GM23248 (cell line): Measurements from ENCODE around the gene NCAM2. TPM values are rescaled to one million over a fixed set of nuclear protein-coding genes. Genes with fewer than 3 reads are reported as not detected.

Experiments
- DNase-seq: peaks from one replicate; pipeline ENCODE4 v3.0.0-alpha.2; 2015
- H2AFZ ChIP-seq: fragments of 200-600 bp; sonication (generic); 2 replicates; pipeline ENCODE4 v1.6.1; 2016; ENCODE audit warnings: antibody characterized with exemption
- H3F3A ChIP-seq: fragments of 200-600 bp; sonication (generic); 2 replicates; pipeline ENCODE4 v1.6.1; 2016; ENCODE audit warnings: mild to moderate bottlenecking, antibody characterized with exemption, mixed run types; ENCODE audit not compliant: insufficient read depth
- H3K27ac ChIP-seq: fragments of 200-600 bp; sonication (generic); 2 replicates; pipeline ENCODE4 v1.5.1; 2016; ENCODE audit warnings: mild to moderate bottlenecking
- H3K27me3 ChIP-seq: fragments of 200-600 bp; sonication (generic); replicated peaks from 2 replicates; pipeline ENCODE4 v1.6.1; 2016; ENCODE audit warnings: mild to moderate bottlenecking; ENCODE audit not compliant: insufficient read depth
- H3K36me3 ChIP-seq: fragments of 200-600 bp; sonication (generic); 2 replicates; pipeline ENCODE4 v1.6.1; 2016; ENCODE audit warnings: low read depth, mild to moderate bottlenecking
- H3K4me1 ChIP-seq: fragments of 200-600 bp; sonication (generic); 2 replicates; pipeline ENCODE4 v1.6.1; 2016; ENCODE audit warnings: mild to moderate bottlenecking; ENCODE audit not compliant: insufficient read depth
- H3K4me2 ChIP-seq: fragments of 200-600 bp; sonication (generic); one replicate; pipeline ENCODE4 v1.6.1; 2016; ENCODE audit warnings: mild to moderate bottlenecking; ENCODE audit not compliant: unreplicated experiment
- H3K4me3 ChIP-seq: fragments of 200-600 bp; sonication (generic); 2 replicates; pipeline ENCODE4 v1.5.1; 2016; ENCODE audit warnings: mild to moderate bottlenecking
- H3K79me2 ChIP-seq: fragments of 200-600 bp; sonication (generic); 2 replicates; pipeline ENCODE4 v1.6.1; 2016; ENCODE audit warnings: mild to moderate bottlenecking; ENCODE audit not compliant: insufficient read depth
- H3K9ac ChIP-seq: fragments of 200-600 bp; sonication (generic); 2 replicates; pipeline ENCODE4 v1.6.1; 2016; ENCODE audit warnings: mild to moderate bottlenecking
- H3K9me2 ChIP-seq: fragments of 200-600 bp; sonication (generic); 2 replicates; pipeline ENCODE4 v1.6.1; 2016; ENCODE audit warnings: mixed run types, mild to moderate bottlenecking, moderate library complexity; ENCODE audit not compliant: insufficient read depth
- H3K9me3 ChIP-seq: fragments of 200-600 bp; sonication (generic); one replicate; pipeline ENCODE4 v1.6.1; 2017; ENCODE audit warnings: low read depth
- H4K20me1 ChIP-seq: fragments of 200-600 bp; sonication (generic); 2 replicates; pipeline ENCODE4 v1.6.0; 2016; ENCODE audit not compliant: insufficient read depth
- EZH2 ChIP-seq: fragments of 200-600 bp; sonication (generic); IDR thresholded peaks from 2 replicates; pipeline ENCODE4 v1.6.1; 2018; ENCODE audit warnings: antibody characterized with exemption, mild to moderate bottlenecking; ENCODE audit not compliant: insufficient read depth, poor library complexity, severe bottlenecking
- EZH2phosphoT487 ChIP-seq: fragments of 200-600 bp; sonication (generic); IDR thresholded peaks from 2 replicates; pipeline ENCODE4 v1.6.1; 2018; ENCODE audit warnings: antibody characterized with exemption, moderate library complexity, mild to moderate bottlenecking, low read depth; ENCODE audit not compliant: insufficient read depth
- WGBS, 2 experiments: methylation state at CpG; one replicate each; pipeline ENCODE4 v1.1.6; 2015 to 2017; ENCODE audit warnings: low lambda C conversion rate in 2 of 2, low coverage in 1 of 2; ENCODE audit errors: missing lambda C conversion rate in 2 of 2; 5-methylcytosine and 5-hydroxymethylcytosine counted together
- in situ Hi-C: fragments of 300-500 bp; cut with MboI; formaldehyde crosslinking; loops from 2 replicates; pipeline ENCODE4 v1.15.0; 2020
- polyA plus RNA-seq: library from polyadenylated mRNA; unstranded; fragments of >200 nt; fragmentation: Nextera tagmentation; extraction: Ambion mirVana; gene quantifications from 2 replicates; pipeline ENCODE4 v1.2.1, GENCODE V29; 2016
- total RNA-seq: library from RNA; depleted of rRNA; stranded (reverse); fragments of >200 nt; shearing (Covaris generic); gene quantifications from 2 replicates; pipeline ENCODE4 v1.2.3, GENCODE V29; 2014

NCAM2 gene
- total and polyA plus RNA-seq, 2 experiments from 2014 or later, result 1.3 to 1.7 TPM

DNA sequence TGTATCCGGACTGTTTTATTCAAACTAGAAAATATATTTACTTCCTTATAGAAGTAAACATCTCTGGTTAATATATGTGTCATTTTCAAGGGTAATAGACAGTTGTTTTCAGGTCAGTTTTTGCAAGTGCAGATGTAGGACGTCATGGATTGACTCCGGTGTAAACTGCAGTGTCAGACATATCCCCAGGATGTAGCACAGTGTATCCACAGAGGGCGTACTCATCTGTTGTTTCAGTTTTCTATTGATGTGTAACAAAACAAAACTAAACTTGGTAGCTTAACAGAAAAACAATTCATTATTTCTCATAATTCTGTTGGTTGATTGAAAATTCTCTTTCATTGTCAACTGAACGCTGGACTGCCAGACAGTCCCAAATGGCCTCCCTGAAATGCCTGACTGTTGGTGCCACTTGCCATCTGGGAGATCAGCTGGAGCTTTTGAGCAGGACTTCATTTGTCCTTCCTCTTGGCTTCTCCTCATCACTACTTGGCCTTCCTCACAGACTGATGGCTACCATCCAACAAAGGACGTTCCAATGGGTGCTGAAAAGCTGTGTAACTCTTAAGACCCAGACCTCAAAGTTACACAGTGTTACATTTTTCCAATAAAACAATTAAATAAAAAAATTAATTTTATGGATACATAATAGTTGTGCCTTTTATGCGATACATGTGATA lies 181.6 kb downstream of the NCAM2 start:
- no peak overlapping the region for H3K4me2 ChIP-seq
- in situ Hi-C loops, result no loop called here

DNA sequence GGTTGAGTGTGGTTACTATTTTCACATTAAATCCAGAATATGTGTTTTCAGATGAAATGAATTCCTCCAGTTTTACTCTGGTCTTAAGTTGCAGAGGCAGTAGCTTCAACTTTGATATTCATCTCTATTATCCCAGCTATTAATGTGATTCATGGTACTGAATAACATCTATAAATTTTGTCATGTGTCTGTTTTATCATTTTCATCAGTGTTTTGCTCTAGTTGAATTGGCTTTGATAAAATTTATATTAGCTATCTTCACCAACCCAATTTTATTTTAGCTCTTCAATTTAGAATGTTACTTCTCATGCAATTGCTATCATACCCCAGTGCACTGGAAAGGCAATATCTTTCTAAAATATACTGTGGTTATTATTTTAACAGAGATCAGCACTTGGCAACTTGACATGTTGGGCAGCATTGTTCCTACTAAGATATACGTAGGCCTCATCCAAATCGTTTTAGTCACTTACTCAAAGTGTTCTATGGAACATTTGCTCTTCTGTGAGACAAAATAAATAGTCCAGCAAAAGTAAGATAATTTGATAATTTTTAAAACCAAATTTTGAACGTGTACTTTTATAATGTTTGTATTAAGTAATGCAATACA lies 184.3 kb downstream of the NCAM2 start:
- Histone ChIP-seq H3K4me3 (no peak overlapping the region), H3F3A (no peaks in the 10 kb centered on the region), H3K4me1 (peaks cover 7% of the 10 kb centered on the region), H3K79me2 (no peaks in the 10 kb centered on the region), H3K9me2 (no peaks in the 10 kb centered on the region), H3K4me2 (no peak overlapping the region), H3K27me3 (no peaks in the 10 kb centered on the region), H3K9ac (no peak overlapping the region), H3K27ac (no peak overlapping the region), H4K20me1 (no peaks in the 10 kb centered on the region), H3K36me3 (no peaks in the 10 kb centered on the region), H2AFZ (no peak overlapping the region), H3K9me3 (no peaks in the 10 kb centered on the region)
- DNase-seq, result no peak
- in situ Hi-C loops, result no loop called here
- 50 to 54% methylated on average over 3 of the region's 3 CpGs for WGBS, 2 experiments
- TF ChIP-seq EZH2 (no peak), EZH2phosphoT487 (no peak)

More for the DNA sequence above, 181.6 kb downstream of the NCAM2 start:
- H3K9ac ChIP-seq, result no peak overlapping the region
- 0 out of 2 replicates have a peak, but pooled peaks cover 8% of the 10 kb centered on the region for H3K4me1 ChIP-seq
- no peaks in the 10 kb centered on the region for H3K36me3 ChIP-seq
- no peaks in the 10 kb centered on the region for H3K79me2 ChIP-seq
- no peaks in the 10 kb centered on the region for H3K9me2 ChIP-seq
- no peak overlapping the region for H2AFZ ChIP-seq
- no peak for TF ChIP-seq EZH2phosphoT487
- no peak for TF ChIP-seq EZH2
- no peaks in the 10 kb centered on the region for H3K27me3 ChIP-seq
- H4K20me1 ChIP-seq, result no peaks in the 10 kb centered on the region
- DNase-seq, result no peak
- WGBS, 2 experiments, result 73 to 74% methylated on average over 7 of the region's 7 CpGs
- no peaks in the 10 kb centered on the region for H3F3A ChIP-seq
- H3K27ac ChIP-seq, result no peak overlapping the region
- no peak overlapping the region for H3K4me3 ChIP-seq
- H3K9me3 ChIP-seq, result no peaks in the 10 kb centered on the region

- DNase-seq, result no peak
- H3K4me3 ChIP-seq, result no peak overlapping the region
- H3K79me2 ChIP-seq, result no peaks in the 10 kb centered on the region
- TF ChIP-seq EZH2phosphoT487 (no peak), EZH2 (no peak)
- no peaks in the 10 kb centered on the region for H3K9me3 ChIP-seq
- no peak overlapping the region for H3K27ac ChIP-seq
- no peaks in the 10 kb centered on the region for H3K36me3 ChIP-seq
- no peak overlapping the region for H3K4me2 ChIP-seq
- no peak overlapping the region for H2AFZ ChIP-seq
- no peaks in the 10 kb centered on the region for H3K27me3 ChIP-seq
- H3K9ac ChIP-seq, result no peak overlapping the region
- H3K9me2 ChIP-seq, result no peaks in the 10 kb centered on the region
- in situ Hi-C loops, result no loop called here
- no peaks in the 10 kb centered on the region for H4K20me1 ChIP-seq
- H3F3A ChIP-seq, result no peaks in the 10 kb centered on the region
- H3K4me1 ChIP-seq, result peaks cover 11% of the 10 kb centered on the region
- 82 to 87% methylated on average over 3 of the region's 3 CpGs for WGBS, 2 experiments
These were observed 184.9 kb downstream of the NCAM2 start for GRCh38 chr21:21183092-21183491.

GRCh38 chr21:21184771-21185528 lies 186.7 kb downstream of the NCAM2 start:
- Histone ChIP-seq H3K79me2 (no peaks in the 10 kb centered on the region), H3K27me3 (no peaks in the 10 kb centered on the region), H4K20me1 (no peaks in the 10 kb centered on the region), H3K27ac (no peak overlapping the region), H3K4me1 (peaks cover 11% of the 10 kb centered on the region), H3K9me3 (no peaks in the 10 kb centered on the region), H2AFZ (no peak overlapping the region), H3K4me3 (no peak overlapping the region), H3K4me2 (no peak overlapping the region), H3K36me3 (no peaks in the 10 kb centered on the region), H3K9me2 (no peaks in the 10 kb centered on the region), H3K9ac (no peak overlapping the region), H3F3A (no peaks in the 10 kb centered on the region)
- TF ChIP-seq EZH2 (no peak), EZH2phosphoT487 (no peak)
- WGBS, 2 experiments, result 88 to 89% methylated on average over 4 of the region's 4 CpGs
- DNase-seq, result no peak
- in situ Hi-C loops, result no loop called here
